Tibial nerve (tissue), 3 donors: Measurements from ENCODE around the gene NCAPD3.

ENCODE experiments used
- POLR2A ChIP-seq, 2 donors: fragments of 450-650 bp; IDR thresholded peaks; one replicate each; pipeline ENCODE4 v1.6.1; 2017; ENCODE audit warnings: antibody characterized with exemption in 2 of 2, mild to moderate bottlenecking in 2 of 2, moderate library complexity in 2 of 2
- TF ChIP-seq, protein P1 (sequence below), 5 experiments: fragments of 200-600 bp in 3 of 5; fragments of 450-650 bp in 2 of 5; sonication (generic) in 3 of 5; IDR thresholded peaks; one replicate each; pipeline ENCODE4 v1.5.1; 2016 to 2019; ENCODE audit warnings: antibody characterized with exemption in 5 of 5, mild to moderate bottlenecking in 3 of 5, moderate library complexity in 2 of 5

- no peak for TF ChIP-seq POLR2A (IDR thresholded peaks at IDR 0.05)
- TF ChIP-seq, protein P1, sequence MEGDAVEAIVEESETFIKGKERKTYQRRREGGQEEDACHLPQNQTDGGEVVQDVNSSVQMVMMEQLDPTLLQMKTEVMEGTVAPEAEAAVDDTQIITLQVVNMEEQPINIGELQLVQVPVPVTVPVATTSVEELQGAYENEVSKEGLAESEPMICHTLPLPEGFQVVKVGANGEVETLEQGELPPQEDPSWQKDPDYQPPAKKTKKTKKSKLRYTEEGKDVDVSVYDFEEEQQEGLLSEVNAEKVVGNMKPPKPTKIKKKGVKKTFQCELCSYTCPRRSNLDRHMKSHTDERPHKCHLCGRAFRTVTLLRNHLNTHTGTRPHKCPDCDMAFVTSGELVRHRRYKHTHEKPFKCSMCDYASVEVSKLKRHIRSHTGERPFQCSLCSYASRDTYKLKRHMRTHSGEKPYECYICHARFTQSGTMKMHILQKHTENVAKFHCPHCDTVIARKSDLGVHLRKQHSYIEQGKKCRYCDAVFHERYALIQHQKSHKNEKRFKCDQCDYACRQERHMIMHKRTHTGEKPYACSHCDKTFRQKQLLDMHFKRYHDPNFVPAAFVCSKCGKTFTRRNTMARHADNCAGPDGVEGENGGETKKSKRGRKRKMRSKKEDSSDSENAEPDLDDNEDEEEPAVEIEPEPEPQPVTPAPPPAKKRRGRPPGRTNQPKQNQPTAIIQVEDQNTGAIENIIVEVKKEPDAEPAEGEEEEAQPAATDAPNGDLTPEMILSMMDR (IDR thresholded peaks at IDR 0.05), result no peak
Observed at GRCh38 chr11:134231958-134232659, 8.3 kb upstream of the NCAPD3 start.
